ENCODE results near the gene TBCA. TPM values are rescaled to one million over a fixed set of nuclear protein-coding genes. Genes with fewer than 3 reads are reported as not detected.
A peak's percentile ranks its signal among the peaks of the same experiment; 100 is the strongest.

TBCA gene
- total RNA-seq, 1 experiment from 2014 or later: 327 TPM

DNA sequence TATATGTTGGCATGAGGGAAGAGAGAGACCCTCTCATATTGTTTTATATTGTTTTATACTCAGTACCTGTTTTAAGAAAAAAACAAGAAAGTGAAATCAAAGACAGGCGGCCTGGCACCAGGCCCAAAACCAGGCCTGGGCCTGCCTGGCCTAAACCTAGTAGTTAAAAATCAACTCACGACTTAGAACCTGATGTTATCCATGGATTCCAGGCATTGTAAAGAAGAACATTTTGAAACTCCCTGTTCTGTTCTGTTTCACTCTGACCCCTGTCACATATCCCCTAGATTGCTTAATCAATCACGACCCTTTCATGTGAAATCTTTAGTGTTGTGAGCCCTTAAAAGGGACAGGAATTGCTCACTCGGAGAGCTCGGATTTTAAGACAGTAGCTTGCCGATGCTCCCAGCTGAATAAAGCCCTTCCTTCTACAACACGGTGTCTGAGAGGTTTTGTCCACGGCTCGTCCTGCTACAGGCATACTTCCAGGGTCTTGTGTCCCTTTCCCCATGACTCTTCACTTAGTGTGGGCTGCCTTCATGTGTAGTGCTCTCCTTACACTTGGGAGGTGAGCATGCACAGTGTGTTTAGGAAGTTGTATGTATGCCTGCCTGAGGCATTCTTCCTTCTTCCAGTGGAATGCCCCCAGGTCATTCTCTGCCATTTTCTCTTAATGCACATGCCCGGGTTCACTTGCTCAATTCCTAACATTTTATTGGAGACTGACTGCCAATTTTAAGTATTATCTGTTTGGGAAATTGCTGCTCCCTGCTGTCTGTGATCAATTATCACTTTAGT is 17.8 kb downstream of the TBCA start:
- Mint-ChIP-seq H3K27ac (peak overlapping the region; percentile 39), H3K4me1 (peaks cover 49% of the 10 kb centered on the region), H3K9me3 (peaks cover 21% of the 10 kb centered on the region), H3K4me3 (no peak overlapping the region), H3K36me3 (peaks cover 43% of the 10 kb centered on the region), H3K27me3 (ENCODE audit: low read depth) (no peaks in the 10 kb centered on the region)
- ATAC-seq: no peak
- no peak for DNase-seq (ENCODE audit: low spot score)
- CTCF ChIA-PET: no interaction called here
- no peak for TF ChIP-seq SP1 (CRISPR knock-in tag; conservative IDR thresholded peaks at IDR 0.05)
- TF ChIP-seq, protein P1, sequence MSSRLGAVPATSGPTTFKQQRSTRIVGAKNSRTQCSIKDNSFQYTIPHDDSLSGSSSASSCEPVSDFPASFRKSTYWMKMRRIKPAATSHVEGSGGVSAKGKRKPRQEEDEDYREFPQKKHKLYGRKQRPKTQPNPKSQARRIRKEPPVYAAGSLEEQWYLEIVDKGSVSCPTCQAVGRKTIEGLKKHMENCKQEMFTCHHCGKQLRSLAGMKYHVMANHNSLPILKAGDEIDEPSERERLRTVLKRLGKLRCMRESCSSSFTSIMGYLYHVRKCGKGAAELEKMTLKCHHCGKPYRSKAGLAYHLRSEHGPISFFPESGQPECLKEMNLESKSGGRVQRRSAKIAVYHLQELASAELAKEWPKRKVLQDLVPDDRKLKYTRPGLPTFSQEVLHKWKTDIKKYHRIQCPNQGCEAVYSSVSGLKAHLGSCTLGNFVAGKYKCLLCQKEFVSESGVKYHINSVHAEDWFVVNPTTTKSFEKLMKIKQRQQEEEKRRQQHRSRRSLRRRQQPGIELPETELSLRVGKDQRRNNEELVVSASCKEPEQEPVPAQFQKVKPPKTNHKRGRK (CRISPR knock-in tag; IDR thresholded peaks at IDR 0.05; ENCODE audit: borderline replicate concordance): no peak
- no peak for TF ChIP-seq JAZF1 (CRISPR knock-in tag; IDR thresholded peaks at IDR 0.05)
- TF ChIP-seq, protein P2, sequence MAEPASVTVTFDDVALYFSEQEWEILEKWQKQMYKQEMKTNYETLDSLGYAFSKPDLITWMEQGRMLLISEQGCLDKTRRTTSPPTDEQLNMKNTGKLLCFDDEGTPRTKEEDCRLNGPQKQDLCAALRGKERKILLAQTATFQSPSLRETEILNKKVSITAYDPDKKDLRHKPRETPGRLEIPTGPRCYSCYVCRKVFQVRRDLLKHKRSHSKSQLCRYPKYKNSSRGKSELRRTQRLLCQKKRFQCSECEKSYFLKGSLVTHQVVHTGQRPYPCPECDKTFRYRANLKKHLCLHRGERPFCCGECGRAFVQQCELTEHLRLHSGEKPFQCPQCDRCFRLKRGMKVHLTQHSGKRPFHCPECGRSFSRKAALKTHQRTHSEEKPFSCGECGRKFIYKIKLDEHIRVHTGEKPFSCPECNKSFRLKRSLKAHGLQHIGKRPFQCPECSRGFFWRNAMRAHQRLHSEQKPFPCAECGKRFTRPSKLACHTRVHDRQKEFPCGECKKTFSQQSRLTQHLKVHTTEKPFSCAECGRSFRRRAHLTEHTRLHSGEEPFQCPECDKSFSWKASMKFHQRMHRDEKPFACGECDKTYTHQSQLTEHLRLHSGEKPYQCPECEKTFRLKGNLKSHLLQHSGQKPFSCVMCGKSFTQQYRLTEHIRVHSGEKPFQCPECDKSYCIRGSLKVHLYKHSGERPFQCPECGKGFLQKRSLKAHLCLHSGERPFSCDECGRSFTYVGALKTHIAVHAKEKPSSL (CRISPR knock-in tag; conservative IDR thresholded peaks at IDR 0.05): no peak
- no peak for TF ChIP-seq GTF2I (CRISPR knock-in tag; conservative IDR thresholded peaks at IDR 0.05)
- no peak for TF ChIP-seq ZNF671 (CRISPR knock-in tag; IDR thresholded peaks at IDR 0.05)
- TF ChIP-seq SOX15 (CRISPR knock-in tag; IDR thresholded peaks at IDR 0.05): no peak
- TF ChIP-seq, protein P3, sequence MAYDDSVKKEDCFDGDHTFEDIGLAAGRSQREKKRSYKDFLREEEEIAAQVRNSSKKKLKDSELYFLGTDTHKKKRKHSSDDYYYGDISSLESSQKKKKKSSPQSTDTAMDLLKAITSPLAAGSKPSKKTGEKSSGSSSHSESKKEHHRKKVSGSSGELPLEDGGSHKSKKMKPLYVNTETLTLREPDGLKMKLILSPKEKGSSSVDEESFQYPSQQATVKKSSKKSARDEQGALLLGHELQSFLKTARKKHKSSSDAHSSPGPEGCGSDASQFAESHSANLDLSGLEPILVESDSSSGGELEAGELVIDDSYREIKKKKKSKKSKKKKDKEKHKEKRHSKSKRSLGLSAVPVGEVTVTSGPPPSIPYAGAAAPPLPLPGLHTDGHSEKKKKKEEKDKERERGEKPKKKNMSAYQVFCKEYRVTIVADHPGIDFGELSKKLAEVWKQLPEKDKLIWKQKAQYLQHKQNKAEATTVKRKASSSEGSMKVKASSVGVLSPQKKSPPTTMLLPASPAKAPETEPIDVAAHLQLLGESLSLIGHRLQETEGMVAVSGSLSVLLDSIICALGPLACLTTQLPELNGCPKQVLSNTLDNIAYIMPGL (CRISPR knock-in tag; IDR thresholded peaks at IDR 0.05): no peak
- no peak for TF ChIP-seq TEAD4 (CRISPR knock-in tag; IDR thresholded peaks at IDR 0.05)
- no peak for TF ChIP-seq OVOL2 (CRISPR knock-in tag; IDR thresholded peaks at IDR 0.05; ENCODE audit: borderline replicate concordance)
- TF ChIP-seq, protein P4, sequence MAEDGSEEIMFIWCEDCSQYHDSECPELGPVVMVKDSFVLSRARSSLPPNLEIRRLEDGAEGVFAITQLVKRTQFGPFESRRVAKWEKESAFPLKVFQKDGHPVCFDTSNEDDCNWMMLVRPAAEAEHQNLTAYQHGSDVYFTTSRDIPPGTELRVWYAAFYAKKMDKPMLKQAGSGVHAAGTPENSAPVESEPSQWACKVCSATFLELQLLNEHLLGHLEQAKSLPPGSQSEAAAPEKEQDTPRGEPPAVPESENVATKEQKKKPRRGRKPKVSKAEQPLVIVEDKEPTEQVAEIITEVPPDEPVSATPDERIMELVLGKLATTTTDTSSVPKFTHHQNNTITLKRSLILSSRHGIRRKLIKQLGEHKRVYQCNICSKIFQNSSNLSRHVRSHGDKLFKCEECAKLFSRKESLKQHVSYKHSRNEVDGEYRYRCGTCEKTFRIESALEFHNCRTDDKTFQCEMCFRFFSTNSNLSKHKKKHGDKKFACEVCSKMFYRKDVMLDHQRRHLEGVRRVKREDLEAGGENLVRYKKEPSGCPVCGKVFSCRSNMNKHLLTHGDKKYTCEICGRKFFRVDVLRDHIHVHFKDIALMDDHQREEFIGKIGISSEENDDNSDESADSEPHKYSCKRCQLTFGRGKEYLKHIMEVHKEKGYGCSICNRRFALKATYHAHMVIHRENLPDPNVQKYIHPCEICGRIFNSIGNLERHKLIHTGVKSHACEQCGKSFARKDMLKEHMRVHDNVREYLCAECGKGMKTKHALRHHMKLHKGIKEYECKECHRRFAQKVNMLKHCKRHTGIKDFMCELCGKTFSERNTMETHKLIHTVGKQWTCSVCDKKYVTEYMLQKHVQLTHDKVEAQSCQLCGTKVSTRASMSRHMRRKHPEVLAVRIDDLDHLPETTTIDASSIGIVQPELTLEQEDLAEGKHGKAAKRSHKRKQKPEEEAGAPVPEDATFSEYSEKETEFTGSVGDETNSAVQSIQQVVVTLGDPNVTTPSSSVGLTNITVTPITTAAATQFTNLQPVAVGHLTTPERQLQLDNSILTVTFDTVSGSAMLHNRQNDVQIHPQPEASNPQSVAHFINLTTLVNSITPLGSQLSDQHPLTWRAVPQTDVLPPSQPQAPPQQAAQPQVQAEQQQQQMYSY (CRISPR knock-in tag; IDR thresholded peaks at IDR 0.05): no peak
- TF ChIP-seq, protein P5, sequence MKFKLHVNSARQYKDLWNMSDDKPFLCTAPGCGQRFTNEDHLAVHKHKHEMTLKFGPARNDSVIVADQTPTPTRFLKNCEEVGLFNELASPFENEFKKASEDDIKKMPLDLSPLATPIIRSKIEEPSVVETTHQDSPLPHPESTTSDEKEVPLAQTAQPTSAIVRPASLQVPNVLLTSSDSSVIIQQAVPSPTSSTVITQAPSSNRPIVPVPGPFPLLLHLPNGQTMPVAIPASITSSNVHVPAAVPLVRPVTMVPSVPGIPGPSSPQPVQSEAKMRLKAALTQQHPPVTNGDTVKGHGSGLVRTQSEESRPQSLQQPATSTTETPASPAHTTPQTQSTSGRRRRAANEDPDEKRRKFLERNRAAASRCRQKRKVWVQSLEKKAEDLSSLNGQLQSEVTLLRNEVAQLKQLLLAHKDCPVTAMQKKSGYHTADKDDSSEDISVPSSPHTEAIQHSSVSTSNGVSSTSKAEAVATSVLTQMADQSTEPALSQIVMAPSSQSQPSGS (CRISPR knock-in tag; IDR thresholded peaks at IDR 0.05; ENCODE audit: borderline replicate concordance, low read depth): no peak
- TF ChIP-seq, protein P6, sequence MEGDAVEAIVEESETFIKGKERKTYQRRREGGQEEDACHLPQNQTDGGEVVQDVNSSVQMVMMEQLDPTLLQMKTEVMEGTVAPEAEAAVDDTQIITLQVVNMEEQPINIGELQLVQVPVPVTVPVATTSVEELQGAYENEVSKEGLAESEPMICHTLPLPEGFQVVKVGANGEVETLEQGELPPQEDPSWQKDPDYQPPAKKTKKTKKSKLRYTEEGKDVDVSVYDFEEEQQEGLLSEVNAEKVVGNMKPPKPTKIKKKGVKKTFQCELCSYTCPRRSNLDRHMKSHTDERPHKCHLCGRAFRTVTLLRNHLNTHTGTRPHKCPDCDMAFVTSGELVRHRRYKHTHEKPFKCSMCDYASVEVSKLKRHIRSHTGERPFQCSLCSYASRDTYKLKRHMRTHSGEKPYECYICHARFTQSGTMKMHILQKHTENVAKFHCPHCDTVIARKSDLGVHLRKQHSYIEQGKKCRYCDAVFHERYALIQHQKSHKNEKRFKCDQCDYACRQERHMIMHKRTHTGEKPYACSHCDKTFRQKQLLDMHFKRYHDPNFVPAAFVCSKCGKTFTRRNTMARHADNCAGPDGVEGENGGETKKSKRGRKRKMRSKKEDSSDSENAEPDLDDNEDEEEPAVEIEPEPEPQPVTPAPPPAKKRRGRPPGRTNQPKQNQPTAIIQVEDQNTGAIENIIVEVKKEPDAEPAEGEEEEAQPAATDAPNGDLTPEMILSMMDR (IDR thresholded peaks at IDR 0.05): no peak
- no peak for TF ChIP-seq JUN (CRISPR knock-in tag; IDR thresholded peaks at IDR 0.05)
- TF ChIP-seq ZNF232 (CRISPR knock-in tag; IDR thresholded peaks at IDR 0.05): no peak
- TF ChIP-seq NFE2L1 (CRISPR knock-in tag; IDR thresholded peaks at IDR 0.05): no peak
- POLR2A ChIA-PET: interaction anchor here (0.6 kb wide), 1 partner anchor 368 kb away, joined by 14 read pairs; no protein-coding TSS in a partner anchor

Data from WTC11 (cell line).